Gastrocnemius medialis (tissue), 4 donors: ENCODE measurements around the gene HADHB.

Experiments used
- POLR2A ChIP-seq, 2 donors: fragments of 450-650 bp; IDR thresholded peaks; one replicate each; pipeline ENCODE4 v1.6.1; 2017; ENCODE audit warnings: antibody characterized with exemption in 2 of 2, mild to moderate bottlenecking in 2 of 2, moderate library complexity in 2 of 2
- TF ChIP-seq, protein P1 (sequence below), 5 experiments: fragments of 450-650 bp in 3 of 5; fragments of 200-600 bp in 2 of 5; sonication (generic) in 2 of 5; IDR thresholded peaks in 4 of 5; conservative IDR thresholded peaks in 1 of 5; 1 replicate in 4 of 5; 2 replicates in 1 of 5; pipeline ENCODE4 v1.5.1; 2016 to 2019; ENCODE audit warnings: antibody characterized with exemption in 5 of 5, mild to moderate bottlenecking in 3 of 5, moderate library complexity in 3 of 5

DNA sequence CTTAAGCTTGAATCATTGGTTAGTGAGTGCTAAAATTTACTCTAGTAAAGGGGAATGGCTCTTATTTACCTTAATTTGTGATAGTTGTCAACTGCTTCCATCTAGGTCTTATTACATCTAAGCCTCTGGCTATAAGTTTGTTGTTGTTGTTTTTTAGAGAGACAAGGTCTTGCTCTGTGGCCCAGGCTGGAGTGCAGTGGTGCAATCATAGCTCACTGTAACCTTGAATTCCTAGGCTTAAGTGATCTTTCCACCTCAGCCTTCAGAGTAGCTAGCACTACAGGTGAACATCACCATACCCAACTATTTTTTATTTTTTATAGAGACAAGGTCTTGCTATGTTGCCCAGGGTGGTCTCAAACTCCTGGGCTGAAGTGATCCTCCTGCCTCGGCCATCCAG is 6.9 kb upstream of the HADHB start:
- TF ChIP-seq, protein P1, sequence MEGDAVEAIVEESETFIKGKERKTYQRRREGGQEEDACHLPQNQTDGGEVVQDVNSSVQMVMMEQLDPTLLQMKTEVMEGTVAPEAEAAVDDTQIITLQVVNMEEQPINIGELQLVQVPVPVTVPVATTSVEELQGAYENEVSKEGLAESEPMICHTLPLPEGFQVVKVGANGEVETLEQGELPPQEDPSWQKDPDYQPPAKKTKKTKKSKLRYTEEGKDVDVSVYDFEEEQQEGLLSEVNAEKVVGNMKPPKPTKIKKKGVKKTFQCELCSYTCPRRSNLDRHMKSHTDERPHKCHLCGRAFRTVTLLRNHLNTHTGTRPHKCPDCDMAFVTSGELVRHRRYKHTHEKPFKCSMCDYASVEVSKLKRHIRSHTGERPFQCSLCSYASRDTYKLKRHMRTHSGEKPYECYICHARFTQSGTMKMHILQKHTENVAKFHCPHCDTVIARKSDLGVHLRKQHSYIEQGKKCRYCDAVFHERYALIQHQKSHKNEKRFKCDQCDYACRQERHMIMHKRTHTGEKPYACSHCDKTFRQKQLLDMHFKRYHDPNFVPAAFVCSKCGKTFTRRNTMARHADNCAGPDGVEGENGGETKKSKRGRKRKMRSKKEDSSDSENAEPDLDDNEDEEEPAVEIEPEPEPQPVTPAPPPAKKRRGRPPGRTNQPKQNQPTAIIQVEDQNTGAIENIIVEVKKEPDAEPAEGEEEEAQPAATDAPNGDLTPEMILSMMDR (IDR thresholded peaks at IDR 0.05 in 4 of 5, conservative IDR thresholded peaks at IDR 0.05 in 1 of 5) = no peak
- TF ChIP-seq POLR2A (IDR thresholded peaks at IDR 0.05) = no peak
